HCT116 (cell line): ENCODE data around the gene FSTL4.

ENCODE experiments used
- CEBPB ChIP-seq: IDR thresholded peaks from 2 replicates; pipeline ENCODE4 v1.6.1; 2012; ENCODE audit warnings: low read depth
- EGR1 ChIP-seq: IDR thresholded peaks from 2 replicates; pipeline ENCODE4 v1.6.1; 2012; ENCODE audit warnings: low read depth
- EZH2 ChIP-seq: fragments of 200-600 bp; sonication (generic); IDR thresholded peaks from 2 replicates; pipeline ENCODE4 v1.6.1; 2017; ENCODE audit warnings: antibody characterized with exemption, mixed run types
- EZH2phosphoT487 ChIP-seq: fragments of 200-600 bp; IDR thresholded peaks from 2 replicates; pipeline ENCODE4 v1.6.1; 2018; ENCODE audit warnings: antibody characterized with exemption, borderline replicate concordance
- POLR2A ChIP-seq: IDR thresholded peaks from 2 replicates; pipeline ENCODE4 v1.7.0; 2011; ENCODE audit warnings: borderline replicate concordance; ENCODE audit not compliant: insufficient read depth, insufficient read length; ENCODE audit errors: extremely low read depth
- POLR2AphosphoS5 ChIP-seq: IDR thresholded peaks from 2 replicates; pipeline ENCODE4 v1.6.1; 2011; ENCODE audit warnings: mild to moderate bottlenecking, low read depth, low read length, moderate library complexity
- RAD21 ChIP-seq: IDR thresholded peaks from 2 replicates; pipeline ENCODE4 v1.6.1; 2012; ENCODE audit warnings: low read depth, mild to moderate bottlenecking
- REST ChIP-seq: IDR thresholded peaks from 2 replicates; pipeline ENCODE4 v1.6.1; 2012; ENCODE audit warnings: low read depth
- SP1 ChIP-seq: IDR thresholded peaks from 2 replicates; pipeline ENCODE4 v1.6.1; 2012; ENCODE audit warnings: low read depth
- YY1 ChIP-seq: IDR thresholded peaks from 2 replicates; pipeline ENCODE4 v1.6.1; 2011; ENCODE audit warnings: low read length, low read depth, moderate library complexity, mild to moderate bottlenecking; ENCODE audit not compliant: insufficient replicate concordance; ENCODE audit errors: extremely low read depth
- ZNF274 ChIP-seq: fragments of 200-500 bp; sonication (Bioruptor generic); IDR thresholded peaks from 2 replicates; pipeline ENCODE4 v1.6.1; 2014; ENCODE audit warnings: mild to moderate bottlenecking, low read depth, low read length, inconsistent platforms
- TF ChIP-seq, protein P1 (sequence below), 3 experiments: fragments of 200-600 bp in 1 of 3; sonication (generic) in 1 of 3; IDR thresholded peaks in 2 of 3; conservative IDR thresholded peaks in 1 of 3; 2 replicates each; pipeline ENCODE4 v1.5.1; 2012 to 2017; ENCODE audit warnings: low read depth in 2 of 3, low read length in 2 of 3, antibody characterized with exemption in 1 of 3, borderline replicate concordance in 1 of 3, control low read depth in 1 of 3, mild to moderate bottlenecking in 1 of 3, mixed read lengths in 1 of 3, mixed run types in 1 of 3, moderate library complexity in 1 of 3; ENCODE audit not compliant: insufficient read depth in 1 of 3
- TF ChIP-seq, protein P2 (sequence below): IDR thresholded peaks from 2 replicates; pipeline ENCODE4 v1.6.1; 2012

DNA sequence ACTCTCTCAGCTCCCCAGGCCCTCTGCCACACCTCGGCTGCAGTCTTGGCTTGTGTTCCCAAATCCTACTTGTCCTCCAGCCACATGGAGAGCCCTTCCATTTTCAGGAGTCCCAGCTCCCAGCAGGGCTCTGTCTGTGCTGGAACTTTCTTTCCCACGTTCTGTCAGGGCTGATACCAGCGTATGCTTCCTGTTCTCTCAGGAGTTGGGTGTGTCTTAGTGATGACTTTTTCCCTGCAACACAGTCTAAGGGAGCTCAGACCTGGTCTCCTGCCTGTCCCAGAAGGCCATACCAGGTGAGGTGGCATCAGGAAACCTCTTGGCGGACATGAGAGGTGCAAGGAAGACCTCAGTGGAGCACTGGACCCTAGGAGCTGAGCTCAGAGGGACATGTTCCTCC is 334.0 kb downstream of the FSTL4 start:
- TF ChIP-seq, protein P1, sequence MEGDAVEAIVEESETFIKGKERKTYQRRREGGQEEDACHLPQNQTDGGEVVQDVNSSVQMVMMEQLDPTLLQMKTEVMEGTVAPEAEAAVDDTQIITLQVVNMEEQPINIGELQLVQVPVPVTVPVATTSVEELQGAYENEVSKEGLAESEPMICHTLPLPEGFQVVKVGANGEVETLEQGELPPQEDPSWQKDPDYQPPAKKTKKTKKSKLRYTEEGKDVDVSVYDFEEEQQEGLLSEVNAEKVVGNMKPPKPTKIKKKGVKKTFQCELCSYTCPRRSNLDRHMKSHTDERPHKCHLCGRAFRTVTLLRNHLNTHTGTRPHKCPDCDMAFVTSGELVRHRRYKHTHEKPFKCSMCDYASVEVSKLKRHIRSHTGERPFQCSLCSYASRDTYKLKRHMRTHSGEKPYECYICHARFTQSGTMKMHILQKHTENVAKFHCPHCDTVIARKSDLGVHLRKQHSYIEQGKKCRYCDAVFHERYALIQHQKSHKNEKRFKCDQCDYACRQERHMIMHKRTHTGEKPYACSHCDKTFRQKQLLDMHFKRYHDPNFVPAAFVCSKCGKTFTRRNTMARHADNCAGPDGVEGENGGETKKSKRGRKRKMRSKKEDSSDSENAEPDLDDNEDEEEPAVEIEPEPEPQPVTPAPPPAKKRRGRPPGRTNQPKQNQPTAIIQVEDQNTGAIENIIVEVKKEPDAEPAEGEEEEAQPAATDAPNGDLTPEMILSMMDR (IDR thresholded peaks at IDR 0.05 in 2 of 3, conservative IDR thresholded peaks at IDR 0.05 in 1 of 3; ENCODE audit: borderline replicate concordance in 1 of 3, insufficient read depth in 1 of 3, low read depth in 2 of 3, low read length in 2 of 3), result no peak
- TF ChIP-seq POLR2AphosphoS5, result no peak
- TF ChIP-seq EZH2phosphoT487, result no peak
- no peak for TF ChIP-seq POLR2A
- no peak for TF ChIP-seq YY1
- TF ChIP-seq, protein P2, sequence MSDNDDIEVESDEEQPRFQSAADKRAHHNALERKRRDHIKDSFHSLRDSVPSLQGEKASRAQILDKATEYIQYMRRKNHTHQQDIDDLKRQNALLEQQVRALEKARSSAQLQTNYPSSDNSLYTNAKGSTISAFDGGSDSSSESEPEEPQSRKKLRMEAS, result no peak
- TF ChIP-seq EZH2, result no peak
- TF ChIP-seq ZNF274, result no peak
- TF ChIP-seq REST, result no peak
- no peak for TF ChIP-seq RAD21
- TF ChIP-seq CEBPB, result no peak
- TF ChIP-seq SP1, result no peak
- TF ChIP-seq EGR1, result no peak
